DND-41 (cell line): ENCODE data around the gene MTHFR.

Experiments used
- ATAC-seq: fragments of 200-7000 bp; cut with Tn5 transposase; 3 replicates; pipeline ENCODE4 v1.9.1; 2021; ENCODE audit warnings: low read depth; ENCODE audit not compliant: insufficient read depth
- DNase-seq: peaks from one replicate; pipeline ENCODE4 v3.0.0-alpha.2; 2020
- H2AFZ ChIP-seq: 2 replicates; pipeline ENCODE4 v1.6.0; 2012; ENCODE audit warnings: low read depth, low read length
- H3K27ac ChIP-seq: 2 replicates; pipeline ENCODE4 v1.5.1; 2012; ENCODE audit warnings: low read length, inconsistent platforms
- H3K27me3 ChIP-seq: fragments of 200-600 bp; sonication (generic); 2 replicates; pipeline ENCODE4 v1.6.0; 2012; ENCODE audit warnings: low read length, mild to moderate bottlenecking, inconsistent platforms; ENCODE audit not compliant: insufficient read depth, poor library complexity
- H3K36me3 ChIP-seq: 2 replicates; pipeline ENCODE4 v1.5.1; 2012; ENCODE audit warnings: low read length, inconsistent platforms; ENCODE audit not compliant: insufficient read depth
- H3K4me1 ChIP-seq: 2 replicates; pipeline ENCODE4 v1.5.1; 2012; ENCODE audit warnings: mild to moderate bottlenecking, low read length; ENCODE audit not compliant: insufficient read depth
- H3K4me2 ChIP-seq: 2 replicates; pipeline ENCODE4 v1.6.0; 2012; ENCODE audit warnings: mild to moderate bottlenecking, moderate library complexity, low read length, inconsistent platforms; ENCODE audit not compliant: insufficient read depth
- H3K4me3 ChIP-seq, 2 experiments: fragments of 200-600 bp in 1 of 2; shearing (Covaris generic) in 1 of 2; 2 replicates each; pipeline ENCODE4 v1.5.1; 2012 to 2016; ENCODE audit warnings: inconsistent platforms in 2 of 2, low read length in 2 of 2, mild to moderate bottlenecking in 2 of 2, low read depth in 1 of 2, moderate library complexity in 1 of 2
- H3K79me2 ChIP-seq: 2 replicates; pipeline ENCODE4 v1.6.0; 2012; ENCODE audit warnings: low read length, inconsistent platforms; ENCODE audit not compliant: insufficient read depth
- H3K9ac ChIP-seq: 2 replicates; pipeline ENCODE4 v1.6.0; 2012; ENCODE audit warnings: low read depth, mild to moderate bottlenecking, inconsistent platforms, low read length, moderate library complexity
- H3K9me3 ChIP-seq: 2 replicates; pipeline ENCODE4 v1.5.1; 2012; ENCODE audit warnings: low read length, moderate library complexity, mild to moderate bottlenecking, inconsistent platforms; ENCODE audit not compliant: insufficient read depth, severe bottlenecking
- H4K20me1 ChIP-seq: 2 replicates; pipeline ENCODE4 v1.6.0; 2012; ENCODE audit warnings: low read length; ENCODE audit not compliant: insufficient read depth
- EZH2 ChIP-seq: IDR thresholded peaks from 3 replicates; pipeline ENCODE4 v1.6.1; 2012; ENCODE audit warnings: borderline replicate concordance, low read depth, mild to moderate bottlenecking, moderate library complexity, low read length, inconsistent platforms; ENCODE audit not compliant: severe bottlenecking
- TF ChIP-seq, protein P1 (sequence below): IDR thresholded peaks from 2 replicates; pipeline ENCODE4 v1.5.1; 2012; ENCODE audit warnings: borderline replicate concordance, low read length, moderate library complexity, mild to moderate bottlenecking; ENCODE audit not compliant: poor library complexity, severe bottlenecking; ENCODE audit errors: extremely low read depth

The MTHFR gene

DNA sequence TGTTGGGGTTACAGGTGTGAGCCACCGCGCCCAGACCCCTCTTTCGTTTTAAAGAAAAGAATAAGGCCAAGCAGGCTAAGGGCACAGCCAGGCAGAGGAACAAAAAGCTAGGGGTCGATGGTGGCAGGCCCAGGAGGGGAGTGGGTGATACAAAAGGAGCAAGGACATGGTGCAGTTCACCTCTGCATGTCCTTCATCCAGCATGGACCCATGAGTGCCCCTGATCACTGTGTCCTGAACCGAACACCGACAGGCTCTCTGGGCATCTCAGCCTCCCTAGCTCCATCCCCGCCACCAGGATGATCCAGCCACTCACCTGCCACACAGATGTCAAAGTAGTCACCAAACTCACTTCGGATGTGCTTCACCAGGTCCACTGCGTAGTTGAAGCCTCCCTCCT lies 5.9 kb downstream of the MTHFR start:
- Histone ChIP-seq H3K4me2 (no peak overlapping the region), H3K9ac (no peak overlapping the region), H3K9me3 (no peaks in the 10 kb centered on the region), H3K79me2 (no peaks in the 10 kb centered on the region), H3K27ac (no peak overlapping the region), H3K36me3 (peaks cover 35% of the 10 kb centered on the region), H3K27me3 (no peaks in the 10 kb centered on the region), H3K4me3 (no peak overlapping the region), H3K4me1 (peaks cover 16% of the 10 kb centered on the region), H2AFZ (no peak overlapping the region), H4K20me1 (no peaks in the 10 kb centered on the region)
- TF ChIP-seq, protein P1, sequence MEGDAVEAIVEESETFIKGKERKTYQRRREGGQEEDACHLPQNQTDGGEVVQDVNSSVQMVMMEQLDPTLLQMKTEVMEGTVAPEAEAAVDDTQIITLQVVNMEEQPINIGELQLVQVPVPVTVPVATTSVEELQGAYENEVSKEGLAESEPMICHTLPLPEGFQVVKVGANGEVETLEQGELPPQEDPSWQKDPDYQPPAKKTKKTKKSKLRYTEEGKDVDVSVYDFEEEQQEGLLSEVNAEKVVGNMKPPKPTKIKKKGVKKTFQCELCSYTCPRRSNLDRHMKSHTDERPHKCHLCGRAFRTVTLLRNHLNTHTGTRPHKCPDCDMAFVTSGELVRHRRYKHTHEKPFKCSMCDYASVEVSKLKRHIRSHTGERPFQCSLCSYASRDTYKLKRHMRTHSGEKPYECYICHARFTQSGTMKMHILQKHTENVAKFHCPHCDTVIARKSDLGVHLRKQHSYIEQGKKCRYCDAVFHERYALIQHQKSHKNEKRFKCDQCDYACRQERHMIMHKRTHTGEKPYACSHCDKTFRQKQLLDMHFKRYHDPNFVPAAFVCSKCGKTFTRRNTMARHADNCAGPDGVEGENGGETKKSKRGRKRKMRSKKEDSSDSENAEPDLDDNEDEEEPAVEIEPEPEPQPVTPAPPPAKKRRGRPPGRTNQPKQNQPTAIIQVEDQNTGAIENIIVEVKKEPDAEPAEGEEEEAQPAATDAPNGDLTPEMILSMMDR, result no peak
- no peak for TF ChIP-seq EZH2
- DNase-seq (no peak), ATAC-seq (no peak)

GRCh38 chr1:11799099-11799498 lies 6.7 kb downstream of the MTHFR start:
- no peak overlapping the region for H2AFZ ChIP-seq
- no peak overlapping the region for H3K27ac ChIP-seq
- no peaks in the 10 kb centered on the region for H3K27me3 ChIP-seq
- H4K20me1 ChIP-seq, result no peaks in the 10 kb centered on the region
- peaks cover 37% of the 10 kb centered on the region for H3K36me3 ChIP-seq
- no peaks in the 10 kb centered on the region for H3K9me3 ChIP-seq
- no peak for DNase-seq
- no peak overlapping the region for H3K9ac ChIP-seq
- TF ChIP-seq EZH2, result no peak
- TF ChIP-seq, protein P1, result no peak
- no peak overlapping the region for H3K4me3 ChIP-seq
- ATAC-seq, result no peak
- no peaks in the 10 kb centered on the region for H3K79me2 ChIP-seq
- H3K4me1 ChIP-seq, result peaks cover 9% of the 10 kb centered on the region
- no peak overlapping the region for H3K4me2 ChIP-seq

- ATAC-seq, result no peak
- Histone ChIP-seq H2AFZ (no peak overlapping the region), H3K9ac (no peak overlapping the region)
Measured at GRCh38 chr1:11797525-11798216, 8.1 kb downstream of the MTHFR start.

GRCh38 chr1:11796036-11796828 lies 9.5 kb downstream of the MTHFR start:
- no peak overlapping the region for H3K27ac ChIP-seq
- H3K27me3 ChIP-seq, result no peaks in the 10 kb centered on the region
- no peaks in the 10 kb centered on the region for H4K20me1 ChIP-seq
- DNase-seq, result no peak
- H3K4me2 ChIP-seq, result no peak overlapping the region
- H3K36me3 ChIP-seq, result peaks cover 34% of the 10 kb centered on the region
- no peak overlapping the region for H2AFZ ChIP-seq
- no peak overlapping the region for H3K4me3 ChIP-seq
- no peaks in the 10 kb centered on the region for H3K79me2 ChIP-seq
- no peaks in the 10 kb centered on the region for H3K9me3 ChIP-seq
- no peak for TF ChIP-seq EZH2
- TF ChIP-seq, protein P1, result no peak
- H3K4me1 ChIP-seq, result no peaks in the 10 kb centered on the region
- H3K9ac ChIP-seq, result no peak overlapping the region
- ATAC-seq, result no peak

More at GRCh38 chr1:11797525-11798216, 8.1 kb downstream of the MTHFR start:
- TF ChIP-seq EZH2, result no peak
- Histone ChIP-seq H3K4me1 (peaks cover 1% of the 10 kb centered on the region; the same call in 1 of the 2 replicates), H3K4me3 (no peak overlapping the region), H3K79me2 (no peaks in the 10 kb centered on the region), H3K27me3 (no peaks in the 10 kb centered on the region), H3K4me2 (no peak overlapping the region), H3K9me3 (no peaks in the 10 kb centered on the region), H3K36me3 (peaks cover 38% of the 10 kb centered on the region), H3K27ac (no peak overlapping the region), H4K20me1 (no peaks in the 10 kb centered on the region)
- DNase-seq, result no peak
